Thyroid gland (tissue), 4 donors: ENCODE data around the gene ATG5.

Source experiments
- POLR2A ChIP-seq, 2 donors: fragments of 450-650 bp; IDR thresholded peaks; one replicate each; pipeline ENCODE4 v1.6.1; 2017; ENCODE audit warnings: antibody characterized with exemption in 2 of 2, mild to moderate bottlenecking in 2 of 2, moderate library complexity in 1 of 2
- TF ChIP-seq, protein P1 (sequence below), 6 experiments: fragments of 200-600 bp in 3 of 6; fragments of 450-650 bp in 3 of 6; sonication (generic) in 3 of 6; IDR thresholded peaks; one replicate each; pipeline ENCODE4 v1.5.1; 2016 to 2019; ENCODE audit warnings: antibody characterized with exemption in 6 of 6, mild to moderate bottlenecking in 2 of 6, inconsistent platforms in 1 of 6, moderate library complexity in 1 of 6

DNA sequence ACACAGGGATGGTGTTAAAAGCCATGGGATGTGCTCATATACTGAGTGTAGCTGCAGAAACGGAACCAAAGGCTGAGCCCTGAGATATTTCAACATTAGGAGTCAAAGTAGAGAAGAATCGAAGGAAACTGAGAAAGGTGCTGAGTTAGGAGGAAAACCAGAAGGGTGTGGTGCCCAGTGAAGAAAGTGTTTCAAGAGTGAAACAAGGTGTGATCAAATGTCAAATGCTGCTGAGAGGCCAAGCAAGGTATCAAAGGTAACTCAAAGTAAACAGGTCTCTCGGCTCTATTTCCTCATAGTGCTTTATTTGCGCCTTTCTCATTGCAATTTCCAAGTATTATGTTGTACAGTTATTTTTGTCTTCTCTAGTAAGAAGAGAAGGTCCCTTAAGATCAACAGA lies 145.4 kb downstream of the ATG5 start:
- TF ChIP-seq, protein P1, sequence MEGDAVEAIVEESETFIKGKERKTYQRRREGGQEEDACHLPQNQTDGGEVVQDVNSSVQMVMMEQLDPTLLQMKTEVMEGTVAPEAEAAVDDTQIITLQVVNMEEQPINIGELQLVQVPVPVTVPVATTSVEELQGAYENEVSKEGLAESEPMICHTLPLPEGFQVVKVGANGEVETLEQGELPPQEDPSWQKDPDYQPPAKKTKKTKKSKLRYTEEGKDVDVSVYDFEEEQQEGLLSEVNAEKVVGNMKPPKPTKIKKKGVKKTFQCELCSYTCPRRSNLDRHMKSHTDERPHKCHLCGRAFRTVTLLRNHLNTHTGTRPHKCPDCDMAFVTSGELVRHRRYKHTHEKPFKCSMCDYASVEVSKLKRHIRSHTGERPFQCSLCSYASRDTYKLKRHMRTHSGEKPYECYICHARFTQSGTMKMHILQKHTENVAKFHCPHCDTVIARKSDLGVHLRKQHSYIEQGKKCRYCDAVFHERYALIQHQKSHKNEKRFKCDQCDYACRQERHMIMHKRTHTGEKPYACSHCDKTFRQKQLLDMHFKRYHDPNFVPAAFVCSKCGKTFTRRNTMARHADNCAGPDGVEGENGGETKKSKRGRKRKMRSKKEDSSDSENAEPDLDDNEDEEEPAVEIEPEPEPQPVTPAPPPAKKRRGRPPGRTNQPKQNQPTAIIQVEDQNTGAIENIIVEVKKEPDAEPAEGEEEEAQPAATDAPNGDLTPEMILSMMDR (IDR thresholded peaks at IDR 0.05), result no peak
- no peak for TF ChIP-seq POLR2A (IDR thresholded peaks at IDR 0.05)
